Measurements from ENCODE around the gene TBC1D8B.
"Not testable (repeated sequence)": the region's sequence is repeated elsewhere in the genome, so short reads cannot be mapped to it uniquely, and the experiment has no call there.

Gene TBC1D8B

GRCh38 chrX:106802388-106803275 is at the start of gene TBC1D8B:
Gene TBC1D8B (plus strand): TSS chrX:106802673. CDS start chrX:106802854, 181 bp downstream.
- peak; percentile 8 to 10 for DNase-seq

DNA sequence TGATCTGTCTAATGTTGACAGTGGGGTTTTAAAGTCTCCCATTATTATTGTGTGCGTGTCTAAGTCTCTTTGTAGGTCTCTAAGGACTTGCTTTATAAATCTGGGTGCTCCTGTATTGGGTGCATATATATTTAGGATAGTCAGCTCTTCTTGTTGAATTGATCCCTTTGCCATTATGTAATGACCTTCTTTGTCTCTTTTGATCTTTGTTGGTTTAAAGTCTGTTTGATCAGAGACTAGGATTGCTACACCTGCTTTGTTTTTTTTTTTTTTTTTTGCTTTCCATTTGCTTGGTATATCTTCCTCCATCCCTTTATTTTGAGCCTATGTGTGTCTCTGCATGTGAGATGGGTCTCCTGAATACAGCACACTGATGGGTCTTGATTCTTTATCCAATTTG is 33.2 kb upstream of the TBC1D8B start:
- not testable (repeated sequence) for DNase-seq

GRCh38 chrX:106774981-106775380 is 27.5 kb upstream of the TBC1D8B start:
- no peak for DNase-seq

GRCh38 chrX:106780264-106780663 is 22.2 kb upstream of the TBC1D8B start:
- no peak for DNase-seq

- no peak for DNase-seq
Measured at GRCh38 chrX:106780664-106781377, 21.7 kb upstream of the TBC1D8B start.

DNA sequence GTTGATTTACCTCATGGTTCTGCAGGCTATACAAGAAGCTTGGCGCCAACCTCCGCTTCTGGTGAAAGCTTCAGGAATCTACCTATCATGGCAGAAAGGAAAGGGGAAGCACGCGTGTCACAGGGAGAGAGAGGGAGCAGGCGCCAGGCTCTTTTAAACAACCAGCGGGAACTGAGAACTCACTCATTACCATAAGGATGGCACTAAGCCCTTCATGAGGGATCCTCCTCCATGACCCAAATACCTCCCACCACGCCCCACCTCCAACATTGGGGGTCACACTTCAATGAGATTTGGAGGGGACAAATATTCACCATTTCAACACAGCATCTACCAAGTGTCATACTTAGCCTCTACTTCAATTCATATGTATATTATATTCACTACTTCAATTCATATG is 18.8 kb upstream of the TBC1D8B start:
- no peak for DNase-seq

GRCh38 chrX:106791495-106791894 is 11.0 kb upstream of the TBC1D8B start:
- DNase-seq: no peak

DNA sequence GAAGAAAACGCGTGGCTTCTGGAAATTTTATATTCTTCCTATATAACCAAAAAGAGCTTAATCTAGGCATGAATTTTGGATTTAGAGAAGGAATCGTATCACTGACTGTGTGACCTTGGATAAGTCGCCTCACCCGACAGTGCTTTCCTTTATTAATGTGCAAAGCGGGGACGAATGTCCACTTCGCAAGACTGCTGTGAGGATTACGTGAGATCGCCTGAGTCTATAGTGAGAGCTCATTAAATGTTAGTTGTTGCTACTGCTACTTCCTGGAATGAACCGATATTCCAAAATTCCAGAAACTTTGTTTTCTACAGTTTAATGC is 448 bp upstream of the TBC1D8B start:
- DNase-seq: no peak

DNA sequence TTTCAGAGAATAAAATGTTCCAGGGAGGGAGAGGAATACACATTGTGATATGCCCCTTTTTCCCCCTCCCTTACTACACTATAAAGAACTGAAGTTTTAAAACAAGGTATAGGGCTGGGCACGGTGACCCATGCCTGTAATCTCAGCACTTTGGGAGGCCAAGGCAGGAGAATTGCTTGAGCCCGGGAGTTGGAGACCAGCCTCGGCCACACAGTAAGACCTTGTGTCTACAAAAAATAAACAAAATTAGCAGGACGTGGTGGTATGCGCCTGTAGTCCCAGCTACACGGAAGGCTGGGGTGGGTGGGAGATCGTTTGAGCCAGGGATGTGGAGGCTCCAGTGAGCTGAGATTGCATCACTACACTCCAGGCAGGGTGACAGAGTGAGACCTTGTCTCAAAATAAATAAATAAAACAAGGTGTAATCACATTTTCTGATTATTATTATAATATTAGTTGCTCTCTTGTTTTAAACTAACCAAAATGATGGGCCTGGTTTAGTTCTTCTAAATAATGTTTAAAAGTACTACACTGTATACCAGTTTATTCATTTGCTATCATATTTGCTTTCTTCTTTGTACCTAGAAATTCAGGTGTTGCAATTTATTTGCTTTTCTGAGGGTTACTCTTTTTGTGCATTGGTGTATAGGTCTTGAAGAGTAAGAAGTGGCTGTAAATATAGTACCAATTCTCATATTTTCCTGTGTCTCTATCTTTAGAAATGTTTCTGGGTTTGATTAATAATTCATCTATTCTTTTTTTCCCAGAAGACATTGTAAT is 8.8 kb downstream of the TBC1D8B start:
- DNase-seq: no peak

DNA sequence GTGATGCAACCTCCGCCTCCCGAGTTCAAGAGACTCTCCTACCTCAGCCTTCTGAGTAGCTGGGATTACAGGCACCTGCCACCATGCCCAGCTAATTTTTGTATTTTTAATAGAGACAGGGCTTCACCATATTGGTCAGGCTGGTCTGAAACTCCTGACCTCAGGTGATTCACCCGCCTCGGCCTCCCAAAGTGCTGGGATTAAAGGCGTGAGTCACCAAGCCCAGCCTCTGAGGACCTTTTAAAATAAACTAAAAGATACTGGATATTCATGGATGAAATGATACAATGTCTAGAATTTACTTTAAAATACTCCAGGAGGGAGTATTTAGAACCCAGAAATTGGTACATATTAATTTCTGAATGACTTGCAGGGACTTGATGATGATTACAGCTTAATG is 10.5 kb downstream of the TBC1D8B start:
- DNase-seq: not testable (repeated sequence)

DNA sequence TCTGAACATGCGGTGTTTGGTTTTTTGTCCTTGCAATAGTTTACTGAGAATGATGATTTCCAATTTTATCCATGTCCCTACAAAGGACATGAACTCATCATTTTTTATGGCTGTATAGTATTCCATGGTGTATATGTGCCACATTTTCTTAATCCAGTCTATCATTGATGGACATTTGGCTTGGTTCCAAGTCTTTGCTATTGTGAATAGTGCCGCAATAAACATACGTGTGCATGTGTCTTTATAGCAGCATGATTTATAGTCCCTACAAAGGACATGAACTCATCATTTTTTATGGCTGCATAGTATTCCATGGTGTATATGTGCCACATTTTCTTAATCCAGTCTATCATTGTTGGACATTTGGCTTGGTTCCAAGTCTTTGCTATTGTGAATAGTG is 11.6 kb downstream of the TBC1D8B start:
- not testable (repeated sequence) for DNase-seq

DNA sequence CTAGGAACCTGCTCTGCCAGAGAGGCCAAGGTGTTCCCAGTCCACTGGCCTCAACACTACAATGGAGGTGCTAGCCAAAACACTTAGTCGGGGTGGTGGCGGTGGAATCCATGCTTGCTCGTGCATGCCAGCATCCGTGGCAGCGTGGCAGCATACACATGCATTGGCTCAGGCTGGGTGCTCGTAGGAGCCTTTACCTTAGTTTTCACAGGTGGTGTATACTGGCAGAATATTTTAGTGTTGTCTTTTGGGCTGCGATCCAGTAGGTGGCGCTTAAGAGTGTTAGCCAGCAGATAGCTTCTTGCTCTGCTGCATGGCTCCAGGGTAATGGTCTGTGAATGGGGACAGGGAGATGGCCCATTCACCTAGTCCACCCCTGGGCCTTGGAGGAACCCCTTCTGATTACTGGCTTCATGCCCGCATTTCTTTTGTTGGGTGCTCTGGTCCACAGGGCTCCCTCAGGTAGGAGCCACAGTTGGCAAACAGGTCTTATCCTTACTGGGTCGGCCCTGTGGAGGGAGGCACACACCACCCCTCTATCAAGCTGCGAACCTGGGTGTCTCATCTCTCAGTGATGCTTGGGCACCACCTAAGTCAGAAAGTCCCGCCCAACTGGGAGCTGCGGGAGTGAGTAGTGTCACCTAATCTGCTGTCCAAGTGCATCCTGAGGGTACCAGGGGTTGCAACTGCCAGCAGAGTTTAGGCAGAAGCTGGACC is 60.7 kb downstream of the TBC1D8B start:
- DNase-seq: no peak

DNA sequence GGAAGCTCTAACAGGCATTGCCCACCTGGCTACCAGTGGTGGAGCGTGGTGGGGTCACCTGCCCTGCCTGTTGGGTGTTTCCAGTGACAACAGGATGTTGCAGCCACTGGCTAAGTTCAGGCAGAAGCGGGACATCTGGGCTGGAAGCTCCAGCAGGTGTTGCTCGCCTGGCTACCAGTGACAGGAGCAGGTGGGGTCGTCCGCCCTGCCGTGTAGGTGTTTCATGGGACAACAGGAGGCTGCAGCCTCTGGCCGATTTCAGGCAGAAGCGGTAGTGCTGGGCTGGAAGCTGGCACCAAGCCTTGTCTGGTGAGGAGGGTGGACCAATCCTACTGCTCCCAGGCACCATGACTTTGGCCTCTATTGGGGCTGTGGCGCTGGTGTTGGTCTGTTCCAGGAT is 61.2 kb downstream of the TBC1D8B start:
- no peak for DNase-seq

GRCh38 chrX:106872796-106873195 is 70.3 kb downstream of the TBC1D8B start:
- DNase-seq: not testable (repeated sequence)

GRCh38 chrX:106874075-106874474 is 71.6 kb downstream of the TBC1D8B start:
- DNase-seq: no peak

DNA sequence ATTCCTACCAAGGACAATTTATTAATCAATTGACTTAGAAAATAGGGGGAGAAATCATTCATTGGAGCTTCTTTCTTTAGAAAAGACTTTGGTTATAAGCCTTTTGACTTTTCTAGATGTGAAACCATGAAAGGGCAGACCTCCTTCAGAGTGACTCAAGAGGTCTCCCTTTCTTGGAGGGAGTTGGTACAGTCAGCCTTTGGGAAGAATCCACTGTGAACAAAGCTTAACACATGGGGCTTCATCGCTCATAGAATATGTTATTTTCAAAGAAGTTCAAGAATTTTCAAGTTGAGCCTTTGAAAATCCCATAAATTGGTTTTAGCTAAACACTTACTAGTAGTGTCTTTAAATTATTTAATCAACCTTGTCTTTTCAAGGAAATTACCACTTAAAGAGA is 72.7 kb downstream of the TBC1D8B start:
- DNase-seq: no peak

GRCh38 chrX:106889468-106889867 is 87.0 kb downstream of the TBC1D8B start:
- no peak for DNase-seq

GRCh38 chrX:106891762-106892460 is 89.4 kb downstream of the TBC1D8B start:
- no peak for DNase-seq

GRCh38 chrX:106894392-106894909 is 92.0 kb downstream of the TBC1D8B start:
- DNase-seq: peak; percentile 21 to 33

DNA sequence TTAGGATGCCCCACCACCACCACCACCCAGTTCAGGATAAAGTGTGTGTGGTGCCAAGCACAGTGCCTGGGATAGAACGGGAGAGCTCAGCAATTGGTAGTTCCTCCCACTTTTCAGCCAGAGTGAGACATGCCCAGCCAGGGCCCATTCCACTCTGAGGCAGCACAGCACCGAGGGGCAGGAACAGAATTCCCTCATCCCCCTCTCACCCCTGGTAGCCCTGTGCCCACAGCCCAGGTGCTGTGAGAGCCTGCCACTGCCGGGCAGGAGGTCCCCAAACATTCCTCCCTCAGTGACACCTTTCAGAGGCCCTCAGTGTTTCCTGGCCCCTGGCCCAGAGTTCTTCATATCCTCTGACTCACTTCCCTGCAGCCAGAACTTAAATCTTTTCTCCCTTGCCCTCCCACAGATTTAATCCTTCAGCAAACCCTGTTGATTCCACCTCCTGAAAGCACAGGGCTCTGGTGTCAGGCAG is 92.5 kb downstream of the TBC1D8B start:
- DNase-seq: no peak

- DNase-seq: no peak
Measured at GRCh38 chrX:106897259-106897658, 94.8 kb downstream of the TBC1D8B start.

DNA sequence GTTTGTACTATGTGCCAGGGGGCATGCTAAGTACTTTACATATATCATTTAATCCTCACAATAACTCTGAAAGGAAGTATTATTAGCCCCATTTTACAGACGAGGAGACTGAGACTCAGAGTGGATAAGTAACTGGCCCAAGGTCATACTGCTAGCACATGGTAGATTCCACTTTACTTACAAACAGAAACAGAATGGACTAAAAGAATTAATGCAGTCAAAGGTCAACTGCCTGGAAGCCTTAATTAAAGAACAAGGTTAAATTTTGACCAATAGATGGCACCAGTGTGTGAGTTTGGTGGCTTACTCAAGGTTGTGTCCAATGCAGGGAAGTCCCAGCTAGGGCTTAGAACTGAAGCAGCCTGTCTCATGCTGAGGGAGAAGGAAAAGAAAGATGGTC is 96.0 kb downstream of the TBC1D8B start:
- no peak for DNase-seq

Data from stimulated activated CD4-positive, alpha-beta T cell treated with anti-CD3 and anti-CD28 coated beads, Interleukin-4, amount 100 ng/mL, for 4 hours (primary cell).